A549 (cell line): ENCODE data around the gene MAP7D3.

Source experiments
- CBX2 ChIP-seq: fragments of 200-600 bp; sonication (generic); IDR thresholded peaks from 2 replicates; pipeline ENCODE4 v1.6.1; 2016; ENCODE audit warnings: low read depth, mild to moderate bottlenecking, borderline replicate concordance
- CEBPB ChIP-seq, 2 experiments: fragments of >200 bp in 1 of 2; sonication (Bioruptor Twin) in 1 of 2; formaldehyde crosslinking in 1 of 2; IDR thresholded peaks; 2 replicates each; pipeline ENCODE4 v1.6.1; 2012 to 2016
- EP300 ChIP-seq, 2 experiments: fragments of >200 bp; sonication (Bioruptor Twin); formaldehyde crosslinking; IDR thresholded peaks; 2 replicates in 1 of 2; 3 replicates in 1 of 2; pipeline ENCODE4 v1.6.1; 2016 to 2017
- HEYL ChIP-seq: fragments of 250-450 bp; sonication (Bioruptor Pico); IDR thresholded peaks from 2 replicates; pipeline ENCODE4 v1.8.0; 2021; ENCODE audit warnings: mild to moderate bottlenecking, moderate library complexity
- JUNB ChIP-seq: fragments of >200 bp; sonication (Bioruptor Twin); formaldehyde crosslinking; IDR thresholded peaks from 2 replicates; pipeline ENCODE4 v1.6.1; 2016
- MAFK ChIP-seq: fragments of 450-650 bp; IDR thresholded peaks from 2 replicates; pipeline ENCODE4 v1.6.1; 2014; ENCODE audit not compliant: partially characterized antibody
- POLR2A ChIP-seq: IDR thresholded peaks from 2 replicates; pipeline ENCODE4 v1.6.1; 2012; ENCODE audit warnings: mild to moderate bottlenecking, low read length
- RAD21 ChIP-seq, 2 experiments: fragments of >200 bp in 1 of 2; sonication (Bioruptor Twin) in 1 of 2; formaldehyde crosslinking in 1 of 2; IDR thresholded peaks in 1 of 2; conservative IDR thresholded peaks in 1 of 2; 2 replicates in 1 of 2; 3 replicates in 1 of 2; pipeline ENCODE4 v1.6.1; 2012 to 2018; ENCODE audit warnings: inconsistent platforms in 1 of 2
- ZSCAN20 ChIP-seq: fragments of 250-450 bp; sonication (Bioruptor Pico); IDR thresholded peaks from 2 replicates; pipeline ENCODE4 v1.8.0; 2022; ENCODE audit warnings: mild to moderate bottlenecking, moderate library complexity
- TF ChIP-seq, protein P1 (sequence below): fragments of >200 bp; sonication (Bioruptor Twin); formaldehyde crosslinking; IDR thresholded peaks from 3 replicates; pipeline ENCODE4 v1.5.1; 2016
- TF ChIP-seq, protein P2 (sequence below): fragments of 200-600 bp; sonication (generic); IDR thresholded peaks from 2 replicates; pipeline ENCODE4 v1.6.1; 2016; ENCODE audit warnings: antibody characterized with exemption, mild to moderate bottlenecking, moderate library complexity
- TF ChIP-seq, protein P3 (sequence below): fragments of 150-350 bp; IDR thresholded peaks from 2 replicates; pipeline ENCODE4 v1.6.1; 2014; ENCODE audit warnings: low read depth, mild to moderate bottlenecking, low read length
- TF ChIP-seq, protein P4 (sequence below): IDR thresholded peaks from 2 replicates; pipeline ENCODE4 v1.6.1; 2012
- TF ChIP-seq, protein P5 (sequence below): IDR thresholded peaks from 2 replicates; pipeline ENCODE4 v1.6.1; 2012; ENCODE audit warnings: low read depth, borderline replicate concordance

DNA sequence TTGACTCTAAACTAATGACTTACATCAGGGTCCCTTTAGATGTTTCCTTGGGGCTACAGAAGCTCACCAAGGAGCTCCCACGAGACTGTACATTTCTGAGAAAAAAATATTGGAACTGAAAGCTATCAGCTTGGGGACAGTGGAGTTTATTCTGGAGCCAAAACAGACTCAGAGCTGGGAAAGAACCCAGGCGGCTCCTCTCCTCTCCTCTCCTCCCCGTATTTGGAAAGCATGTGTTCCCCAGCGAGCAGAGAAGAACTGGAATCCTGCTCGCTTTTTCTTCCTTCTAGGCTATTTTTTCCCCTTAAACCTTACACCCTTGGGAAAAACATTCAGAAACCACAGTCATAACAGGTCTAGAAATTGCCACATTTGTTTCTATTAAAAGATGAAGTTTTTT is 4.3 kb upstream of the MAP7D3 start:
- TF ChIP-seq RAD21 (conservative IDR thresholded peaks at IDR 0.05 in 1 of 2, IDR thresholded peaks at IDR 0.05 in 1 of 2) (no peak), EP300 (IDR thresholded peaks at IDR 0.05) (no peak), POLR2A (no peak), CEBPB (IDR thresholded peaks at IDR 0.05) (no peak), JUNB (no peak), ZSCAN20 (no peak), CBX2 (no peak), HEYL (CRISPR knock-in tag) (no peak), MAFK (no peak)
- TF ChIP-seq, protein P1, sequence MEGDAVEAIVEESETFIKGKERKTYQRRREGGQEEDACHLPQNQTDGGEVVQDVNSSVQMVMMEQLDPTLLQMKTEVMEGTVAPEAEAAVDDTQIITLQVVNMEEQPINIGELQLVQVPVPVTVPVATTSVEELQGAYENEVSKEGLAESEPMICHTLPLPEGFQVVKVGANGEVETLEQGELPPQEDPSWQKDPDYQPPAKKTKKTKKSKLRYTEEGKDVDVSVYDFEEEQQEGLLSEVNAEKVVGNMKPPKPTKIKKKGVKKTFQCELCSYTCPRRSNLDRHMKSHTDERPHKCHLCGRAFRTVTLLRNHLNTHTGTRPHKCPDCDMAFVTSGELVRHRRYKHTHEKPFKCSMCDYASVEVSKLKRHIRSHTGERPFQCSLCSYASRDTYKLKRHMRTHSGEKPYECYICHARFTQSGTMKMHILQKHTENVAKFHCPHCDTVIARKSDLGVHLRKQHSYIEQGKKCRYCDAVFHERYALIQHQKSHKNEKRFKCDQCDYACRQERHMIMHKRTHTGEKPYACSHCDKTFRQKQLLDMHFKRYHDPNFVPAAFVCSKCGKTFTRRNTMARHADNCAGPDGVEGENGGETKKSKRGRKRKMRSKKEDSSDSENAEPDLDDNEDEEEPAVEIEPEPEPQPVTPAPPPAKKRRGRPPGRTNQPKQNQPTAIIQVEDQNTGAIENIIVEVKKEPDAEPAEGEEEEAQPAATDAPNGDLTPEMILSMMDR: no peak
- TF ChIP-seq, protein P2, sequence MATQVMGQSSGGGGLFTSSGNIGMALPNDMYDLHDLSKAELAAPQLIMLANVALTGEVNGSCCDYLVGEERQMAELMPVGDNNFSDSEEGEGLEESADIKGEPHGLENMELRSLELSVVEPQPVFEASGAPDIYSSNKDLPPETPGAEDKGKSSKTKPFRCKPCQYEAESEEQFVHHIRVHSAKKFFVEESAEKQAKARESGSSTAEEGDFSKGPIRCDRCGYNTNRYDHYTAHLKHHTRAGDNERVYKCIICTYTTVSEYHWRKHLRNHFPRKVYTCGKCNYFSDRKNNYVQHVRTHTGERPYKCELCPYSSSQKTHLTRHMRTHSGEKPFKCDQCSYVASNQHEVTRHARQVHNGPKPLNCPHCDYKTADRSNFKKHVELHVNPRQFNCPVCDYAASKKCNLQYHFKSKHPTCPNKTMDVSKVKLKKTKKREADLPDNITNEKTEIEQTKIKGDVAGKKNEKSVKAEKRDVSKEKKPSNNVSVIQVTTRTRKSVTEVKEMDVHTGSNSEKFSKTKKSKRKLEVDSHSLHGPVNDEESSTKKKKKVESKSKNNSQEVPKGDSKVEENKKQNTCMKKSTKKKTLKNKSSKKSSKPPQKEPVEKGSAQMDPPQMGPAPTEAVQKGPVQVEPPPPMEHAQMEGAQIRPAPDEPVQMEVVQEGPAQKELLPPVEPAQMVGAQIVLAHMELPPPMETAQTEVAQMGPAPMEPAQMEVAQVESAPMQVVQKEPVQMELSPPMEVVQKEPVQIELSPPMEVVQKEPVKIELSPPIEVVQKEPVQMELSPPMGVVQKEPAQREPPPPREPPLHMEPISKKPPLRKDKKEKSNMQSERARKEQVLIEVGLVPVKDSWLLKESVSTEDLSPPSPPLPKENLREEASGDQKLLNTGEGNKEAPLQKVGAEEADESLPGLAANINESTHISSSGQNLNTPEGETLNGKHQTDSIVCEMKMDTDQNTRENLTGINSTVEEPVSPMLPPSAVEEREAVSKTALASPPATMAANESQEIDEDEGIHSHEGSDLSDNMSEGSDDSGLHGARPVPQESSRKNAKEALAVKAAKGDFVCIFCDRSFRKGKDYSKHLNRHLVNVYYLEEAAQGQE: no peak
- TF ChIP-seq, protein P3, sequence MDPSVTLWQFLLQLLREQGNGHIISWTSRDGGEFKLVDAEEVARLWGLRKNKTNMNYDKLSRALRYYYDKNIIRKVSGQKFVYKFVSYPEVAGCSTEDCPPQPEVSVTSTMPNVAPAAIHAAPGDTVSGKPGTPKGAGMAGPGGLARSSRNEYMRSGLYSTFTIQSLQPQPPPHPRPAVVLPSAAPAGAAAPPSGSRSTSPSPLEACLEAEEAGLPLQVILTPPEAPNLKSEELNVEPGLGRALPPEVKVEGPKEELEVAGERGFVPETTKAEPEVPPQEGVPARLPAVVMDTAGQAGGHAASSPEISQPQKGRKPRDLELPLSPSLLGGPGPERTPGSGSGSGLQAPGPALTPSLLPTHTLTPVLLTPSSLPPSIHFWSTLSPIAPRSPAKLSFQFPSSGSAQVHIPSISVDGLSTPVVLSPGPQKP: no peak
- TF ChIP-seq, protein P4, sequence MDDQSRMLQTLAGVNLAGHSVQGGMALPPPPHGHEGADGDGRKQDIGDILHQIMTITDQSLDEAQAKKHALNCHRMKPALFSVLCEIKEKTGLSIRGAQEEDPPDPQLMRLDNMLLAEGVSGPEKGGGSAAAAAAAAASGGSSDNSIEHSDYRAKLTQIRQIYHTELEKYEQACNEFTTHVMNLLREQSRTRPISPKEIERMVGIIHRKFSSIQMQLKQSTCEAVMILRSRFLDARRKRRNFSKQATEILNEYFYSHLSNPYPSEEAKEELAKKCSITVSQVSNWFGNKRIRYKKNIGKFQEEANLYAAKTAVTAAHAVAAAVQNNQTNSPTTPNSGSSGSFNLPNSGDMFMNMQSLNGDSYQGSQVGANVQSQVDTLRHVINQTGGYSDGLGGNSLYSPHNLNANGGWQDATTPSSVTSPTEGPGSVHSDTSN: no peak
- TF ChIP-seq, protein P5, sequence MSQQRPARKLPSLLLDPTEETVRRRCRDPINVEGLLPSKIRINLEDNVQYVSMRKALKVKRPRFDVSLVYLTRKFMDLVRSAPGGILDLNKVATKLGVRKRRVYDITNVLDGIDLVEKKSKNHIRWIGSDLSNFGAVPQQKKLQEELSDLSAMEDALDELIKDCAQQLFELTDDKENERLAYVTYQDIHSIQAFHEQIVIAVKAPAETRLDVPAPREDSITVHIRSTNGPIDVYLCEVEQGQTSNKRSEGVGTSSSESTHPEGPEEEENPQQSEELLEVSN: no peak
